ENCODE measurements around the gene TTLL9.

TTLL9 gene

DNA sequence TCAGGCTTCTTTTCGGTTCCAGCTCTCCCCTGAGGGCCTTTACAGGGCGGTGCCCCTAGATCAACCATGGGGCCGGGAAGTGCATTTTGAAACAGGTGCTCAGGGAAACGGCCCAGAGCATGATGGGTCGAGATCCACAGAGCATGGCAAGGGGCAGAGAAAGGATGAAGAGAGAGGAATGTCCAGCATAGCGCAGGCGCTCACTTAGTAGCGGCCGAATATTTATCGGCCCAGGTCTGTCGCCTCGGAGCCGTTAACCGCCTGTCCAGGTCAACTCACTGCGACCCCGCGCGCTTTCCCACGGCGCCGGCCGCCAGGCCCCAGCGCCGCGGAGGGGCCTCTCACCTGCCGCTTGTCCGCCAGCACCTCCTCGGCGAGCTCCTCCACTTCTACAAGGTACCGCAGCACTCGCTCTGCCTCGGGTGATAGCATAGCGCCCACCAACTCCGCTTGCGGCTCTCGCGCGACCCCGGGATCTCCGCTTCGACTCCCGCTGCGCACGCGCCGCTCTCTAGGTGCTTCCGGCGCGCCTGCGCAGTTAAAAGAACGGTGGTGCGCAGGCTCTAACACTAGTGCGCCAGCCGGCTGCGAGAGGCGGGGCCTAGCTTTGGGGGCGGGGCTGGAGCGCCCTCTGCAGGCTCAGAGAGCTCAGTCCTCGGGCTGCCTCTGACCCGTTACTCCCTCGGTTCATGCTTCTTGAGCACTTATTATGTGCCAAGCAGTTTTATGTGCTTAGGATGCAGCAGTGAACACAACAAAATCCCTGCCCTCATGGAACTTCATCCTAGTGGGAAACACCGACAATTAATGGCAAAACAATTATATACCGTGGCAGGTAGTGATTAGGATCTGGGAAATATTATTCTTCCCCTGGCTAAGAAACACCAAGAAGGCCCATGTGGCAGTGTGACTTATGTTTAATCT is 81.4 kb downstream of the TTLL9 start, which contains the start of gene PDRG1:
Gene PDRG1 (minus strand): TSS at position 517 of the 924 bp plus-strand sequence. CDS start 85 bp downstream, at position 432.
- peak; percentile 88 to 97 (median 91) for DNase-seq

GRCh38 chr20:31953556-31954148 is 83.2 kb downstream of the TTLL9 start:
- DNase-seq = no peak

- DNase-seq = no peak
These were observed 84.1 kb downstream of the TTLL9 start for GRCh38 chr20:31954500-31954899.

- no peak for DNase-seq
These were observed 86.4 kb downstream of the TTLL9 start for GRCh38 chr20:31956556-31957526.

GRCh38 chr20:31962761-31963160 is 92.3 kb downstream of the TTLL9 start:
- no peak for DNase-seq

DNA sequence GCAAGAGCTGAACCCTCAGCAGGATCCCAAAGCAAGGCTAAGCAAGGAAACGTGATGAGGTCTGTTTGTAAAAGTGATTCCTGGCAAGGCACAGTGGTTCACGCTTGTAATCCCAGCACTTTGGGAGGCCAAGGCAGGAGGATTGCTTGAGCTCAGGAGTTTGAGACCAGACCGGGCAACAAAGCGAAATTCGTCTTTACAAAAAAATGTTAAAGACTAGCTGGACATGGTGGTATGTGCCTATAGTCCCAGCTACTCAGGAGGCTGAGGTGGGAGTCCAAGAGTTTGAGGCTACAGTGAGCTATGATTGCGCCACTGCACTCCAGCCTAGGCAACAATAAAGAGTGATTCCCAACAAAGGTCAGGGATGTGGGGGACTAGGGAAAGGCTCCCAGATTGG is 93.5 kb downstream of the TTLL9 start:
- no peak for DNase-seq

DNA sequence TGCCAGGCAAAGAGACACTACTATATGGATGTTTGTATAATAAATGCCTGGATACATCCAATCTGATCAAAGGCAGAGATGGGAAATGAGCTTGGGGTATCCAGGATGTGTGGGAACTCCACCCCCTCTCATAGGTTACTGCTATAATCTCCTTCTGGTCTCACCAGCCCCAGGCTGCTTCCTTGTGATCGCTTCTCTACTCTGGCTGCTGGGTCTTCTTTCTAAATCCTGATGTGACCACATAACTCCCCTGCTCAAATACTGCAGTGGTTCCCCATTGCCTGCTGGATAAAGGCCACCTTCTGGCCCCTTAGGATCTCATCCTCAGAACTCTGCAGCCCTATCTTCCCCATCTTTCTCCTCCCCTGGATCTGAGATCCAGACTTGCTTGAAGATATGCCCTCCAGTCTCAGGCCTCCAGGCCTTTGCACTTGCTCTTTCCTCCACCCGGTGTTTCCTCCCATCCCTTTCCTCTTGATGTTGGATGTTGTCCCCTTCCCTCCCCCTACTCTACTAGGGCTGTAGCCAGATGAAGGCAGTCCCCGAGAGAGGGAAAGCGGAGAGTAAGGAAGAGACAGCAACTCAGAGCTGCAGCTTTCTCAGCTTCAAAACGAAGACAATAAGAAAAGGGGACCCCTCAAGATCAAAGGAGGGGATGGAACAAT is 96.7 kb downstream of the TTLL9 start:
- DNase-seq = no peak

DNA sequence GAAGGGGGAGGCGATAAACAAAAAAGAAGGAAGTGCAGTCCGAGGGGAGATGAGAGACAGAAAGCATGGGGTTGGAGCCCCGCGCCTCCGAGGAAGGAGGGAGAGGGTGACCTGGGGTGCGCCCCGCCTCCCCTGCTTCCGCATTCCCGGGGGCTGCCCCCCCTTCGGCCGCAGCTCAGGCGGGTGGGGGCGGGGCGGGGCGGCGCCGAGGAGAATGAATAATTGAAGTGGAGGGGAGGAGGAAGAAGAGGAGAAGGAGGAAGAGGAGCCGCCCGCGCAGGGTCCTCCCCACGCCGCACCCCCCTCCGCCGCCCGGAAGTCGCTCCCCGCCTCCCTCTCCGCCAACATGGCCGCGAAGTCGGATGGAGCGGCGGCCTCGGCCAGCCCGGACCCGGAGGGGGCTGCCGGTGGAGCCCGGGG is 97.4 kb downstream of the TTLL9 start, which contains the start of gene XKR7:
Gene XKR7 (plus strand): TSS at position 322 of the 420 bp plus-strand sequence. CDS start 25 bp downstream, at position 347.
- no peak for DNase-seq

DNA sequence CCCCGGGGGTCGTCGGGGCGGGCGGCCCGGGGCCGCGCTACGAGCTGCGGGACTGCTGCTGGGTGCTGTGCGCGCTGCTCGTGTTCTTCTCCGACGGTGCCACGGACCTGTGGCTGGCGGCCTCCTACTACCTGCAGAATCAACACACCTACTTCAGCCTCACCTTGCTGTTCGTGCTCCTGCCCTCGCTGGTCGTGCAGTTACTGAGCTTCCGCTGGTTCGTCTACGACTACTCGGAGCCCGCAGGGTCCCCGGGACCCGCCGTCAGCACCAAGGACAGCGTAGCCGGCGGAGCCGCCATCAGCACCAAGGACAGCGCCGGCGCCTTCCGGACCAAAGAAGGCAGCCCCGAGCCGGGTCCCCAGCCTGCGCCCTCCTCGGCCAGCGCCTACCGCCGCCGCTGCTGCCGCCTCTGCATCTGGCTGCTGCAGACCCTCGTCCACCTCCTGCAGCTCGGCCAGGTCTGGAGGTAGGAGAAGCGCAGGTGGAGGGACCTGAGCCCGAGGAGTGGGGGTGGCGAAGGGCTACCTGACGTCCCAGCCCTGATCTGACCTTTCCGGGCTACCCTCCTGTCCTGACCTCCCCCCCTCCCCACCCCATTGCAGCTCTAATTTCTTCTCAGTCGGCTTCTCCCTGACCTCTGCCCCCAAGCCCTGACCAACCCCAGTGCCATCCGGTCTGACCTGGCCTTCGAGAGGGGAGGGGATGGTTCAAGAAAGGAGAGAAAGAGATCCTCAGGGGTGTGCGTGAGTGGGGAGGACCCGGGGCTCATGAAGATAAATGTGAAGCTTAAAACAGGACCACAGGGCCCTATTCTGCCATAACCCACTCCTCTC is 98.1 kb downstream of the TTLL9 start:
- DNase-seq = peak; percentile 51 to 80 (median 67)

DNA sequence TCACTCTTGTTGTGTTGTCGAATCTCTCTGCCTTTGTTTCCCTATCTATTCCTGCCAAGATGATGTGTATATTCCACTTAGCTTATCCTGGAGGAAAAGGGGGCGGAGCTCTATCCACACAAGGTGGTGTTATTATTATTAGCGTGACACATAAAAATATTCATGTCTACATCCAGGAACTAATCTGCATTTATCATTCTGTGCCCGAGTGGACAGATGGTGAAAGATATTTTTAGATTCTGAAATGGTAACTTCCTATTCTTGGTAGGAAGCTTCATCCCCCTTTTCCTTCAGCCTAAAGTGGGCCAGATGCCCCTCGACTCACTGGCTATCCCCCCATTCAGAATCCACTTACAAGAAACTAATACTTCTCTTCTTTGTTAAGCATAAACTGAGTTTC is 99.6 kb downstream of the TTLL9 start:
- DNase-seq = no peak

- DNase-seq = no peak
These were observed 102.1 kb downstream of the TTLL9 start for GRCh38 chr20:31972471-31973021.

DNA sequence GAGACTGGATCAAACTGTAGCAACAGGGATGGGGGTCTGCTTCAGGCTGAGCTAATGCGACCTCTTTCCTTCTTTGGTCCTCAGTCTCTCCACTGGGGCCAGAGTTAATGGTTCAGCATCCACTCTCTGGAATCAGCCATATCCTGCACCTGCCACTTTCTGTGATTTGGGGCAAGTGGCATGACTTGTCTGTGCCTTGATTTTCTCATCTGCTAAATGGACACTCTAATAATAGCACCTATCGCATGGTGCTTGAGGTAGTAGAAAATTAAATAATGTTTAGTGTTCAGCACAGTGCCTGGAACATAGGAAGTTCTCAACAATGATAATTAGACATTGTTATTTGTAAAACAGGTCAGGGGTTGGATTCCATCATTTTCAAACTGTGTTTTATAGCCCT is 103.9 kb downstream of the TTLL9 start:
- DNase-seq = no peak

DNA sequence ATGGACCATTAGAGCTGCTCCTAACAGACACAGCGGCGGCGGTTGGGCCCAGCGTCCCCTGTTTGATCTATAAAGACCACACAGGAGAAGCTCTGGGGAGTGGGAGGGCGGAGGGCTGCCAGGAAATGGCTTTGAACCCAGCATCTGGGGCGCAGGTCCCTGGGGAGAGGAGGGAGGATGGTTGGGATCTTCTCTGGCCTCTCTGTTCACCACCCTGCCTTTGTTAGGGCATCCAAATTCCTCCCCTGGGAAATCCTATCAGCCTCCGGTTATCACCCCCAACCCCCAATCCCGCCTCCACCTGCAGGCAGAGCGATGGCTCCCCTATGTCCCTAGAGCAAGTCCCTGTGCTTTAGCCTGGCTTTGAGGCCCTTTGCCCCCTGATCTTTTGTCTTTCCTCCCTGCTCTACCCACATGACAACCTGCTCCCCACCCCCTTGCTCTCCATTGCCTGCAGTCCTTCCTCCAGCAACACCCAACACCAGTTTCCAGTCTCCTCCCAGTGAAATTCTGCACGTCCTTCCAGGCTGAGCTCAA is 104.6 kb downstream of the TTLL9 start:
- no peak for DNase-seq

DNA sequence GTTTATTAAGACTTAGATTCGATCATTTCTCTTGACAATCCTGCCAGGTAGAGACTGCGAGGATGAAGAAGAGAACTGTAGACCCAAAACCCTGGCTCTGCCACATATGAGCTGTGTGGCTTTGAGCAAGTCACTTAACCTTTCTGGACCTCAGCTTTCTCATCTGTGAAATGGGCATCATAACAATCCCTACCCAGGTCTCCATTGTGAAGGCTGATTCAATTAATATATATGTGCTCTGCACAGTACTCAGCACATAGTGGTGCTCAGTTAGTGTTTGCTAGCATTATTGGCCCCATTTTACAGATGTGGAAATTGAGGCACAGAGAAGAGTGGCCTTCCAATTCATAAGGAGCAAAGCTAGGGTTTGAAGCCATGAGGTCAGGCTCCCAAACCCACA is 105.4 kb downstream of the TTLL9 start:
- no peak for DNase-seq

GRCh38 chr20:31977080-31977479 is 106.6 kb downstream of the TTLL9 start:
- no peak for DNase-seq

GRCh38 chr20:31979713-31980426 is 109.4 kb downstream of the TTLL9 start:
- no peak for DNase-seq

DNA sequence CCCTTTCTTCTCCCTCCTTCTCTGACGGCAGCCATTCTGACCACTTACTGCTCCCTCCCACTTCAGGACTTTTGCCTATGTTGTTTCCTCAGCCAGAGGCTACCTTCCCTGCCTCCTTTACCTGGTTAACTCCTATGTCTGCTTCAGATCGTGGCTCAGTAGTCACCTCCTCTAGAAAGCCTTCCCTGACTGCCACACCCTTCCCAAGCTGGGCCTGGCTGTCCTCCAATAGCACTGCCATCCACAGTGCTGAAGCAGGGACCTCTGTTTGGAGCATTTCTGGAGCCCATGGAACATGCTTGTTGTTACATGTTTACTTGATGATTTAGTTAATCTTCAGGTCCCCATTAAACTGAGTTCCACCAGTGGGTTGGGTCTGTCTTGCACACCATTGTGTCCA is 111.3 kb downstream of the TTLL9 start:
- no peak for DNase-seq

DNA sequence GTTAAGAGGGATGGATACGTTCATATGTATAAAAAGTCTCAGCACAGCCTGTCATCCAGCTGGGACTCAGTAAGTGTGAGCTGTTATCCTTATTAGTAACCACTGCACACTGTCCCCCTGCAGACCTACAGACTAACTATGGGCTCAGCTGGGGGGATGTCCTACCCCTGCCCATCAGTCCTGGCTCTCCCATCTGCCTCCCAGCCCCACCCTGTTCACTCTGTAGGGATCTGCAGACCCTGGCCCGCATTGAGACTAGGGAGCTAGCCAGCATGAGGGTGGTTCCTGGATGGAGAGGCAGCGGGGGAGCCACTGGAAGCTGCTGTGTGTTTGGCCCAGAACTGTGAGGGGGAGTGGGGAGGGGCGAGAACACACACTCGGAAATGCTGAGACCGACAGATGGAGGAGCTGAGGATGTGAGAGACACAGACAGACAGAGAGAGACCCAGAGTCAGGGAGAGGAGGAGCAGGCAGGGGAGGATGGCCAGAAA is 114.6 kb downstream of the TTLL9 start:
- no peak for DNase-seq

GRCh38 chr20:31987744-31988143 is 117.3 kb downstream of the TTLL9 start:
- DNase-seq = no peak
